ENCODE data around the gene SUN2.

Gene SUN2

GRCh38 chr22:38733724-38734381 is 21.9 kb downstream of the SUN2 start:
- DNase-seq, result no peak

GRCh38 chr22:38733329-38733723 is 22.5 kb downstream of the SUN2 start:
- DNase-seq, result peak in 1 of 2 experiments; percentile 27

GRCh38 chr22:38732251-38732815 is 23.5 kb downstream of the SUN2 start:
- no peak for DNase-seq

GRCh38 chr22:38731703-38732161 is 24.1 kb downstream of the SUN2 start:
- DNase-seq, result no peak

GRCh38 chr22:38730411-38730871 is 25.4 kb downstream of the SUN2 start:
- no peak for DNase-seq

- no peak for DNase-seq
These were observed 25.9 kb downstream of the SUN2 start for GRCh38 chr22:38729946-38730345.

GRCh38 chr22:38728871-38729796 is 26.7 kb downstream of the SUN2 start:
- no peak for DNase-seq

- no peak for DNase-seq
These were observed 28.0 kb downstream of the SUN2 start for GRCh38 chr22:38727530-38728451.

GRCh38 chr22:38727123-38727522 is 28.7 kb downstream of the SUN2 start:
- DNase-seq, result no peak

GRCh38 chr22:38725900-38726655 is 29.7 kb downstream of the SUN2 start:
- no peak for DNase-seq

- peak in 1 of 2 experiments; percentile 15 for DNase-seq
These were observed 30.7 kb downstream of the SUN2 start for GRCh38 chr22:38724926-38725571.

GRCh38 chr22:38724176-38724575 is 31.6 kb downstream of the SUN2 start:
- no peak for DNase-seq

- DNase-seq, result no peak
These were observed 34.2 kb downstream of the SUN2 start for GRCh38 chr22:38721551-38721950.

GRCh38 chr22:38720350-38720749 is 35.4 kb downstream of the SUN2 start:
- no peak for DNase-seq

- DNase-seq, result no peak
These were observed 36.6 kb downstream of the SUN2 start for GRCh38 chr22:38719196-38719595.

- no peak for DNase-seq
These were observed 37.4 kb downstream of the SUN2 start for GRCh38 chr22:38718414-38718813.

- no peak for DNase-seq
These were observed 38.6 kb downstream of the SUN2 start for GRCh38 chr22:38717244-38717643.

- no peak for DNase-seq
These were observed 39.0 kb downstream of the SUN2 start for GRCh38 chr22:38716826-38717225.

GRCh38 chr22:38716271-38716670 is 39.5 kb downstream of the SUN2 start:
- DNase-seq, result no peak

- DNase-seq, result no peak
These were observed 39.9 kb downstream of the SUN2 start for GRCh38 chr22:38715852-38716251.

GRCh38 chr22:38715176-38715764 is 40.5 kb downstream of the SUN2 start:
- DNase-seq, result no peak
